GM12878 (cell line): ENCODE measurements around the gene GATA2. TPM values are rescaled to one million over a fixed set of nuclear protein-coding genes. Genes with fewer than 3 reads are reported as not detected.

Source experiments
- ATAC-seq: fragments of 200-7000 bp; cut with Tn5 transposase; 3 replicates; pipeline ENCODE4 v1.9.1; 2020; ENCODE audit warnings: mild to moderate bottlenecking, moderate library complexity
- BruUV-seq: library from RNA; stranded (reverse); fragments of 400-500 nt; replicated peaks from 2 replicates; lab custom pipeline; 2021; lab: Mats Ljungman, UMichigan
- CTCF ChIA-PET: fragments of 300-600 bp; sonication (Branson Sonifier 250); formaldehyde crosslinking; extraction: SDS; loops from one replicate; lab custom pipeline; 2021; ENCODE audit warnings: inconsistent platforms; lab: Yijun Ruan, JAX
- POLR2A ChIA-PET: fragments of 350-600 bp; formaldehyde crosslinking; extraction: SDS; loops from one replicate; lab custom pipeline; 2021; ENCODE audit warnings: inconsistent platforms; lab: Charles Lee
- RAD21 ChIA-PET: fragments of 300-600 bp; sonication (Branson Sonifier 250); formaldehyde crosslinking; loops from one replicate; lab custom pipeline; 2023; ENCODE audit warnings: antibody characterized with exemption; ENCODE audit not compliant: unreplicated experiment; lab: Charles Lee
- SMC1A ChIA-PET: fragments of 300-600 bp; sonication (Branson Sonifier 250); formaldehyde crosslinking; loops from one replicate; lab custom pipeline; 2023; ENCODE audit not compliant: unreplicated experiment, uncharacterized antibody; lab: Charles Lee
- DNase-seq: peaks from one replicate; pipeline ENCODE4 v3.0.0-alpha.2; 2011; ENCODE audit warnings: low read depth, low spot score
- FAIRE-seq: peaks from 3 replicates; lab custom pipeline; 2011; peaks lifted over from hg19 to GRCh38; lab: Jason Lieb, UNC
- H2AFZ ChIP-seq: 2 replicates; pipeline ENCODE4 v1.6.0; 2011; ENCODE audit warnings: low read depth, low read length, control low read depth; ENCODE audit not compliant: control insufficient read depth
- H3K27ac ChIP-seq: 2 replicates; pipeline ENCODE4 v1.5.1; 2011; ENCODE audit warnings: control low read depth; ENCODE audit not compliant: control insufficient read depth, insufficient read depth
- H3K27me3 ChIP-seq, 2 experiments: replicated peaks in 1 of 2; 2 replicates each; pipeline versions ENCODE4 v1.6.0 to v1.6.1; 2011; ENCODE audit warnings: low read length in 1 of 2; ENCODE audit not compliant: control insufficient read depth in 2 of 2, insufficient read depth in 2 of 2
- H3K36me3 ChIP-seq, 2 experiments: 2 replicates each; pipeline ENCODE4 v1.5.1; 2011; ENCODE audit warnings: low read length in 1 of 2; ENCODE audit not compliant: control insufficient read depth in 2 of 2, insufficient read depth in 2 of 2
- H3K4me1 ChIP-seq: 2 replicates; pipeline ENCODE4 v1.6.1; 2011; ENCODE audit warnings: mild to moderate bottlenecking, low read length, moderate library complexity, mixed read lengths; ENCODE audit not compliant: control insufficient read depth, insufficient read depth
- H3K4me2 ChIP-seq: 2 replicates; pipeline ENCODE4 v1.6.0; 2011; ENCODE audit warnings: control low read depth; ENCODE audit not compliant: control insufficient read depth, insufficient read depth
- H3K4me3 ChIP-seq: fragments of 200-600 bp; sonication (generic); 2 replicates; pipeline ENCODE4 v1.5.1; 2016
- H3K79me2 ChIP-seq: 2 replicates; pipeline ENCODE4 v1.6.0; 2011; ENCODE audit warnings: low read length; ENCODE audit not compliant: control insufficient read depth, insufficient read depth
- H3K9ac ChIP-seq: 2 replicates; pipeline ENCODE4 v1.8.0; 2011; ENCODE audit warnings: low read length, control low read depth, mixed read lengths; ENCODE audit not compliant: control insufficient read depth, insufficient read depth
- H3K9me3 ChIP-seq: replicated peaks from 3 replicates; pipeline ENCODE4 v1.5.1; 2011; ENCODE audit warnings: mild to moderate bottlenecking, low read length; ENCODE audit not compliant: control insufficient read depth, insufficient read depth
- H4K20me1 ChIP-seq: 2 replicates; pipeline ENCODE4 v1.6.0; 2011; ENCODE audit not compliant: control insufficient read depth, insufficient read depth
- CBFB ChIP-seq: IDR thresholded peaks from 2 replicates; pipeline ENCODE4 v1.6.1; 2016; ENCODE audit warnings: antibody characterized with exemption, low read depth
- CBX5 ChIP-seq: sonication (generic); IDR thresholded peaks from 2 replicates; pipeline ENCODE4 v1.6.1; 2016; ENCODE audit warnings: low read depth, moderate library complexity, mild to moderate bottlenecking, inconsistent platforms
- KAT2A ChIP-seq: conservative IDR thresholded peaks from 2 replicates; pipeline ENCODE4 v1.6.1; 2011; ENCODE audit warnings: low read depth, low read length; ENCODE audit not compliant: control insufficient read depth
- KDM1A ChIP-seq: fragments of 200-600 bp; sonication (generic); IDR thresholded peaks from 2 replicates; pipeline ENCODE4 v1.6.1; 2016; ENCODE audit warnings: borderline replicate concordance
- NFIC ChIP-seq: IDR thresholded peaks from 2 replicates; pipeline ENCODE4 v1.6.1; 2012; ENCODE audit warnings: low read depth, mild to moderate bottlenecking, inconsistent platforms, low read length, moderate library complexity
- POLR2A ChIP-seq: IDR thresholded peaks from 2 replicates; pipeline ENCODE4 v1.6.1; 2011; ENCODE audit warnings: low read depth, mild to moderate bottlenecking, low read length
- POLR2AphosphoS5 ChIP-seq: IDR thresholded peaks from 2 replicates; pipeline ENCODE4 v1.6.1; 2011; ENCODE audit warnings: mild to moderate bottlenecking, low read length, inconsistent platforms
- SRF ChIP-seq, 2 experiments: IDR thresholded peaks; 2 replicates each; pipeline ENCODE4 v1.6.1; 2011; ENCODE audit warnings: low read depth in 2 of 2, low read length in 2 of 2, mild to moderate bottlenecking in 1 of 2, moderate library complexity in 1 of 2
- STAT3 ChIP-seq: IDR thresholded peaks from 2 replicates; pipeline ENCODE4 v1.6.1; 2011; ENCODE audit warnings: low read depth, low read length, improper control_type of control experiment
- ZNF217 ChIP-seq: fragments of 450-650 bp; IDR thresholded peaks from 2 replicates; pipeline ENCODE4 v1.6.1; 2017; ENCODE audit warnings: antibody characterized with exemption, mild to moderate bottlenecking
- WGBS: methylation state at CpG from one replicate; pipeline ENCODE4 v1.1.6; 2016; ENCODE audit warnings: low lambda C conversion rate; ENCODE audit not compliant: insufficient replicate concordance, insufficient coverage; ENCODE audit errors: missing lambda C conversion rate; 5-methylcytosine and 5-hydroxymethylcytosine counted together
- in situ Hi-C: fragments of 300-500 bp; cut with MboI; formaldehyde crosslinking; loops from 9 replicates; pipeline ENCODE4 v1.14.3; 2018; ENCODE audit warnings: mixed read lengths
- intact Hi-C: fragments of 100-400 bp; cut with micrococcal nuclease; formaldehyde crosslinking; loops from one replicate; pipeline ENCODE4 v1.14.2; 2022; ENCODE audit not compliant: unreplicated experiment
- polyA plus RNA-seq, 11 experiments: library from polyadenylated mRNA; depleted of rRNA in 4 of 11; unstranded in 6 of 11; stranded (reverse) in 5 of 11; fragments of >200 nt; fragmentation: Nextera tagmentation in 4 of 11; fragmentation: Illumina TruSeq in 1 of 11; extraction: Ambion mirVana in 4 of 11; extraction: Trizol in 1 of 11; gene quantifications; 1 replicate in 1 of 11; 2 replicates in 10 of 11; pipeline versions ENCODE4 v1.2.1 to v1.2.3, GENCODE V29; 2011 to 2016; ENCODE audit warnings: inconsistent platforms in 2 of 11, missing spikeins in 2 of 11, low read depth in 1 of 11
- total RNA-seq, 4 experiments: library from RNA; depleted of rRNA in 3 of 4; stranded (reverse); fragments of >200 nt in 3 of 4; fragmentation: Illumina TruSeq in 1 of 4; extraction: Trizol in 1 of 4; gene quantifications; 2 replicates each; pipeline versions ENCODE4 v1.2.1 to v1.2.3, GENCODE V29; 2013 to 2021
- TF ChIP-seq, protein P1 (sequence below): fragments of 450-650 bp; IDR thresholded peaks from 2 replicates; pipeline ENCODE4 v1.6.1; 2017; ENCODE audit warnings: borderline replicate concordance
- TF ChIP-seq, protein P2 (sequence below): fragments of 450-650 bp; formaldehyde crosslinking; IDR thresholded peaks from 2 replicates; pipeline ENCODE4 v1.4.0; 2022; ENCODE audit warnings: mild to moderate bottlenecking, moderate library complexity
- TF ChIP-seq, protein P3 (sequence below): fragments of 450-650 bp; IDR thresholded peaks from 2 replicates; pipeline ENCODE4 v1.6.1; 2017; ENCODE audit warnings: mild to moderate bottlenecking, moderate library complexity
- TF ChIP-seq, protein P4 (sequence below): fragments of 150-350 bp; IDR thresholded peaks from 2 replicates; pipeline ENCODE4 v1.6.1; 2016; ENCODE audit warnings: low read depth, low read length

Gene GATA2
- total and polyA plus RNA-seq, 10 of the 15 experiments (the other 5 are each of a cell fraction or from before 2014, with no cell fraction given), result 0.56 TPM; not detected in 9

DNA sequence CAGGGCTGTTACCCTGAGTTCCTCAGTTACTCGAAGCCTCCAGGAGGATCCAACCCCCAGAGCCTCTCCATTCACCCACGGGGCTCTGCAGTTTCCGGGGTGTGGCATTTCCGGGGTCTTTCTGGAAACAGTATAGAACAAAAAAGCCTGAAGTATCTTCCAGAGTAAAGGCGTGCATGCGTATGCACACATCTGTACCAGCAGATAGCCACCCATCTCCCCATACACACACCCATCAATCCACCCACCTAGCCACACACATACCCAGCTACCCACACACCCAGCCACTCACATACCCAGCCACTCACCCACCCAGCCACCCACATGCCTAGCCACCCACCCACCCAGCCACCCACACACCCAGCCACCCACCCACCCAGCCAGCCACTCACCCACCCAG lies 23.4 kb downstream of the GATA2 start:
- DNase-seq, result no peak
- ChIA-PET CTCF (no interaction called here), RAD21 (no interaction called here), POLR2A (no interaction called here), SMC1A (no interaction called here)
- Histone ChIP-seq H2AFZ (no peak overlapping the region), H3K4me1 (no peaks in the 10 kb centered on the region; the same call in 1 of the 2 replicates), H3K27me3 (peaks cover 3% of the 10 kb centered on the region in 2 experiments; a peak in 3 of 4 replicates), H3K36me3 (no peaks in the 10 kb centered on the region), H3K27ac (no peak overlapping the region), H3K4me3 (no peak overlapping the region), H3K9me3 (no peaks in the 10 kb centered on the region), H4K20me1 (no peaks in the 10 kb centered on the region), H3K4me2 (no peak overlapping the region), H3K79me2 (no peaks in the 10 kb centered on the region), H3K9ac (no peak overlapping the region)
- FAIRE-seq, result no peak
- 61% methylated on average over 6 of the region's 6 CpGs for WGBS
- no TSS peak for BruUV-seq
- ATAC-seq, result no peak
- intact Hi-C loops (no loop called here), in situ Hi-C loops (no loop called here)
- no peak for TF ChIP-seq CBFB
- no peak for TF ChIP-seq CBX5
- no peak for TF ChIP-seq KDM1A
- TF ChIP-seq POLR2AphosphoS5, result no peak
- no peak for TF ChIP-seq STAT3
- TF ChIP-seq KAT2A, result no peak
- TF ChIP-seq, protein P1, sequence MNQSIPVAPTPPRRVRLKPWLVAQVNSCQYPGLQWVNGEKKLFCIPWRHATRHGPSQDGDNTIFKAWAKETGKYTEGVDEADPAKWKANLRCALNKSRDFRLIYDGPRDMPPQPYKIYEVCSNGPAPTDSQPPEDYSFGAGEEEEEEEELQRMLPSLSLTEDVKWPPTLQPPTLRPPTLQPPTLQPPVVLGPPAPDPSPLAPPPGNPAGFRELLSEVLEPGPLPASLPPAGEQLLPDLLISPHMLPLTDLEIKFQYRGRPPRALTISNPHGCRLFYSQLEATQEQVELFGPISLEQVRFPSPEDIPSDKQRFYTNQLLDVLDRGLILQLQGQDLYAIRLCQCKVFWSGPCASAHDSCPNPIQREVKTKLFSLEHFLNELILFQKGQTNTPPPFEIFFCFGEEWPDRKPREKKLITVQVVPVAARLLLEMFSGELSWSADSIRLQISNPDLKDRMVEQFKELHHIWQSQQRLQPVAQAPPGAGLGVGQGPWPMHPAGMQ, result no peak
- TF ChIP-seq, protein P2, sequence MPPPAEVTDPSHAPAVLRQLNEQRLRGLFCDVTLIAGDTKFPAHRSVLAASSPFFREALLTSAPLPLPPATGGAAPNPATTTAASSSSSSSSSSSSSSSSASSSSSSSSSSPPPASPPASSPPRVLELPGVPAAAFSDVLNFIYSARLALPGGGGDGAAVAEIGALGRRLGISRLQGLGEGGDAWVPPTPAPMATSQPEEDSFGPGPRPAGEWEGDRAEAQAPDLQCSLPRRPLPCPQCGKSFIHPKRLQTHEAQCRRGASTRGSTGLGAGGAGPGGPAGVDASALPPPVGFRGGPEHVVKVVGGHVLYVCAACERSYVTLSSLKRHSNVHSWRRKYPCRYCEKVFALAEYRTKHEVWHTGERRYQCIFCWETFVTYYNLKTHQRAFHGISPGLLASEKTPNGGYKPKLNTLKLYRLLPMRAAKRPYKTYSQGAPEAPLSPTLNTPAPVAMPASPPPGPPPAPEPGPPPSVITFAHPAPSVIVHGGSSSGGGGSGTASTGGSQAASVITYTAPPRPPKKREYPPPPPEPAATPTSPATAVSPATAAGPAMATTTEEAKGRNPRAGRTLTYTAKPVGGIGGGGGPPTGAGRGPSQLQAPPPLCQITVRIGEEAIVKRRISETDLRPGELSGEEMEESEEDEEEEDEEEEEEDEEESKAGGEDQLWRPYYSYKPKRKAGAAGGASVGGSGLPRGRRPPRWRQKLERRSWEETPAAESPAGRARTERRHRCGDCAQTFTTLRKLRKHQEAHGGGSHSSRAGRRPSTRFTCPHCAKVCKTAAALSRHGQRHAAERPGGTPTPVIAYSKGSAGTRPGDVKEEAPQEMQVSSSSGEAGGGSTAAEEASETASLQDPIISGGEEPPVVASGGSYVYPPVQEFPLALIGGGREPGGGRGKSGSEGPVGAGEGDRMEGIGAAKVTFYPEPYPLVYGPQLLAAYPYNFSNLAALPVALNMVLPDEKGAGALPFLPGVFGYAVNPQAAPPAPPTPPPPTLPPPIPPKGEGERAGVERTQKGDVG, result no peak
- TF ChIP-seq, protein P3, sequence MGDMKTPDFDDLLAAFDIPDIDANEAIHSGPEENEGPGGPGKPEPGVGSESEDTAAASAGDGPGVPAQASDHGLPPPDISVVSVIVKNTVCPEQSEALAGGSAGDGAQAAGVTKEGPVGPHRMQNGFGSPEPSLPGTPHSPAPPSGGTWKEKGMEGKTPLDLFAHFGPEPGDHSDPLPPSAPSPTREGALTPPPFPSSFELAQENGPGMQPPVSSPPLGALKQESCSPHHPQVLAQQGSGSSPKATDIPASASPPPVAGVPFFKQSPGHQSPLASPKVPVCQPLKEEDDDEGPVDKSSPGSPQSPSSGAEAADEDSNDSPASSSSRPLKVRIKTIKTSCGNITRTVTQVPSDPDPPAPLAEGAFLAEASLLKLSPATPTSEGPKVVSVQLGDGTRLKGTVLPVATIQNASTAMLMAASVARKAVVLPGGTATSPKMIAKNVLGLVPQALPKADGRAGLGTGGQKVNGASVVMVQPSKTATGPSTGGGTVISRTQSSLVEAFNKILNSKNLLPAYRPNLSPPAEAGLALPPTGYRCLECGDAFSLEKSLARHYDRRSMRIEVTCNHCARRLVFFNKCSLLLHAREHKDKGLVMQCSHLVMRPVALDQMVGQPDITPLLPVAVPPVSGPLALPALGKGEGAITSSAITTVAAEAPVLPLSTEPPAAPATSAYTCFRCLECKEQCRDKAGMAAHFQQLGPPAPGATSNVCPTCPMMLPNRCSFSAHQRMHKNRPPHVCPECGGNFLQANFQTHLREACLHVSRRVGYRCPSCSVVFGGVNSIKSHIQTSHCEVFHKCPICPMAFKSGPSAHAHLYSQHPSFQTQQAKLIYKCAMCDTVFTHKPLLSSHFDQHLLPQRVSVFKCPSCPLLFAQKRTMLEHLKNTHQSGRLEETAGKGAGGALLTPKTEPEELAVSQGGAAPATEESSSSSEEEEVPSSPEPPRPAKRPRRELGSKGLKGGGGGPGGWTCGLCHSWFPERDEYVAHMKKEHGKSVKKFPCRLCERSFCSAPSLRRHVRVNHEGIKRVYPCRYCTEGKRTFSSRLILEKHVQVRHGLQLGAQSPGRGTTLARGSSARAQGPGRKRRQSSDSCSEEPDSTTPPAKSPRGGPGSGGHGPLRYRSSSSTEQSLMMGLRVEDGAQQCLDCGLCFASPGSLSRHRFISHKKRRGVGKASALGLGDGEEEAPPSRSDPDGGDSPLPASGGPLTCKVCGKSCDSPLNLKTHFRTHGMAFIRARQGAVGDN, result no peak
- no peak for TF ChIP-seq NFIC
- TF ChIP-seq SRF (IDR thresholded peaks at IDR 0.05; ENCODE audit: low read depth in 2 of 2, low read length in 2 of 2), result no peak
- TF ChIP-seq, protein P4, sequence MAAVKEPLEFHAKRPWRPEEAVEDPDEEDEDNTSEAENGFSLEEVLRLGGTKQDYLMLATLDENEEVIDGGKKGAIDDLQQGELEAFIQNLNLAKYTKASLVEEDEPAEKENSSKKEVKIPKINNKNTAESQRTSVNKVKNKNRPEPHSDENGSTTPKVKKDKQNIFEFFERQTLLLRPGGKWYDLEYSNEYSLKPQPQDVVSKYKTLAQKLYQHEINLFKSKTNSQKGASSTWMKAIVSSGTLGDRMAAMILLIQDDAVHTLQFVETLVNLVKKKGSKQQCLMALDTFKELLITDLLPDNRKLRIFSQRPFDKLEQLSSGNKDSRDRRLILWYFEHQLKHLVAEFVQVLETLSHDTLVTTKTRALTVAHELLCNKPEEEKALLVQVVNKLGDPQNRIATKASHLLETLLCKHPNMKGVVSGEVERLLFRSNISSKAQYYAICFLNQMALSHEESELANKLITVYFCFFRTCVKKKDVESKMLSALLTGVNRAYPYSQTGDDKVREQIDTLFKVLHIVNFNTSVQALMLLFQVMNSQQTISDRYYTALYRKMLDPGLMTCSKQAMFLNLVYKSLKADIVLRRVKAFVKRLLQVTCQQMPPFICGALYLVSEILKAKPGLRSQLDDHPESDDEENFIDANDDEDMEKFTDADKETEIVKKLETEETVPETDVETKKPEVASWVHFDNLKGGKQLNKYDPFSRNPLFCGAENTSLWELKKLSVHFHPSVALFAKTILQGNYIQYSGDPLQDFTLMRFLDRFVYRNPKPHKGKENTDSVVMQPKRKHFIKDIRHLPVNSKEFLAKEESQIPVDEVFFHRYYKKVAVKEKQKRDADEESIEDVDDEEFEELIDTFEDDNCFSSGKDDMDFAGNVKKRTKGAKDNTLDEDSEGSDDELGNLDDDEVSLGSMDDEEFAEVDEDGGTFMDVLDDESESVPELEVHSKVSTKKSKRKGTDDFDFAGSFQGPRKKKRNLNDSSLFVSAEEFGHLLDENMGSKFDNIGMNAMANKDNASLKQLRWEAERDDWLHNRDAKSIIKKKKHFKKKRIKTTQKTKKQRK, result no peak
- no peak for TF ChIP-seq POLR2A
- TF ChIP-seq ZNF217, result no peak
